Upper lobe of right lung (tissue), 1 donor: ENCODE results near the gene SBSN. TPM values are rescaled to one million over a fixed set of nuclear protein-coding genes. Genes with fewer than 3 reads are reported as not detected.

ENCODE experiments used
- ATAC-seq: fragments of 200-7000 bp; cut with Tn5 transposase; one replicate; pipeline ENCODE4 v1.9.1; 2020; ENCODE audit warnings: mild to moderate bottlenecking, moderate library complexity
- DNase-seq: peaks from one replicate; pipeline ENCODE4 v3.0.0-alpha.2; 2020
- H3K27ac ChIP-seq: fragments of 200-600 bp; one replicate; pipeline ENCODE4 v1.8.0; 2022
- H3K27me3 ChIP-seq: fragments of 200-600 bp; one replicate; pipeline ENCODE4 v1.8.0; 2022; ENCODE audit warnings: mild to moderate bottlenecking
- H3K36me3 ChIP-seq: fragments of 200-600 bp; one replicate; pipeline ENCODE4 v1.8.0; 2022
- H3K4me1 ChIP-seq: fragments of 200-600 bp; one replicate; pipeline ENCODE4 v1.8.0; 2022
- H3K4me3 ChIP-seq: fragments of 200-600 bp; one replicate; pipeline ENCODE4 v1.8.0; 2022; ENCODE audit warnings: mild to moderate bottlenecking
- H3K9me3 ChIP-seq: fragments of 200-600 bp; one replicate; pipeline ENCODE4 v1.8.0; 2022
- CTCF ChIP-seq: fragments of 200-600 bp; IDR thresholded peaks from one replicate; pipeline ENCODE4 v1.8.0; 2022; ENCODE audit warnings: antibody characterized with exemption
- intact Hi-C: fragments of 100-400 bp; cut with DNase I; formaldehyde crosslinking; loops from one replicate; pipeline ENCODE4 v1.11.0; 2022
- total RNA-seq: library from RNA; stranded (reverse); fragmentation: NEBNext Ultra II Directional; extraction: Animal tissue kit (Norgen Biotek cat#: 25700); gene quantifications from one replicate; pipeline ENCODE4 v1.2.1, GENCODE V29; 2021
- donor health status: DM: no; HTN: yes; CAD: no; lungs with severe emphysema.

Gene SBSN
- total RNA-seq, 1 donor from 2014 or later: not detected

GRCh38 chr19:35522745-35523327, 5.3 kb downstream of the SBSN start:
- no peak for TF ChIP-seq CTCF
- Histone ChIP-seq H3K9me3 (no peaks in the 10 kb centered on the region), H3K27ac (no peak overlapping the region), H3K4me3 (no peak overlapping the region), H3K27me3 (peaks cover 18% of the 10 kb centered on the region), H3K4me1 (no peaks in the 10 kb centered on the region), H3K36me3 (no peaks in the 10 kb centered on the region)
- DNase-seq: no peak
- intact Hi-C loops: no loop called here
- no peak for ATAC-seq

GRCh38 chr19:35521124-35521743, 6.9 kb downstream of the SBSN start:
- H3K27ac ChIP-seq: no peak overlapping the region
- DNase-seq (no peak), ATAC-seq (no peak)
- intact Hi-C loops: no loop called here
- H3K9me3 ChIP-seq: no peaks in the 10 kb centered on the region
- peaks cover 18% of the 10 kb centered on the region for H3K27me3 ChIP-seq
- no peak overlapping the region for H3K4me3 ChIP-seq
- no peak for TF ChIP-seq CTCF
- H3K4me1 ChIP-seq: no peaks in the 10 kb centered on the region
- no peaks in the 10 kb centered on the region for H3K36me3 ChIP-seq

GRCh38 chr19:35519291-35519690, 8.8 kb downstream of the SBSN start:
- no peak overlapping the region for H3K4me3 ChIP-seq
- H3K27me3 ChIP-seq: peaks cover 9% of the 10 kb centered on the region
- intact Hi-C loops: no loop called here
- no peak for TF ChIP-seq CTCF
- ATAC-seq (no peak), DNase-seq (no peak)
- no peaks in the 10 kb centered on the region for H3K9me3 ChIP-seq
- no peaks in the 10 kb centered on the region for H3K36me3 ChIP-seq
- no peak overlapping the region for H3K27ac ChIP-seq
- H3K4me1 ChIP-seq: no peaks in the 10 kb centered on the region

GRCh38 chr19:35518313-35518712, 9.8 kb downstream of the SBSN start:
- Histone ChIP-seq H3K9me3 (no peaks in the 10 kb centered on the region), H3K4me3 (no peak overlapping the region), H3K27me3 (peaks cover 18% of the 10 kb centered on the region), H3K4me1 (no peaks in the 10 kb centered on the region), H3K36me3 (no peaks in the 10 kb centered on the region), H3K27ac (no peak overlapping the region)
- TF ChIP-seq CTCF: no peak
- ATAC-seq (peak; percentile 61), DNase-seq (no peak)
- intact Hi-C loops: no loop called here

- H3K36me3 ChIP-seq: no peaks in the 10 kb centered on the region
- no peak for TF ChIP-seq CTCF
- H3K4me1 ChIP-seq: no peaks in the 10 kb centered on the region
- no peak overlapping the region for H3K27ac ChIP-seq
- DNase-seq (no peak), ATAC-seq (no peak)
- H3K9me3 ChIP-seq: no peaks in the 10 kb centered on the region
- intact Hi-C loops: no loop called here
- H3K4me3 ChIP-seq: no peak overlapping the region
- peaks cover 22% of the 10 kb centered on the region for H3K27me3 ChIP-seq
Measured at GRCh38 chr19:35517342-35517741, 10.8 kb downstream of the SBSN start.
